ENCODE measurements around the gene JHY.

The JHY gene

GRCh38 chr11:122862091-122862490, 20.5 kb upstream of the JHY start:
- no peak for TF ChIP-seq MAX (IDR thresholded peaks at IDR 0.05)
- no peak for TF ChIP-seq ZBTB7A (IDR thresholded peaks at IDR 0.05; ENCODE audit: low read depth)
- no peak for TF ChIP-seq USF1 (IDR thresholded peaks at IDR 0.05)
- TF ChIP-seq REST (IDR thresholded peaks at IDR 0.05; ENCODE audit: low read depth), result no peak
- TF ChIP-seq TCF12 (IDR thresholded peaks at IDR 0.05; ENCODE audit: low read depth), result no peak
- TF ChIP-seq EGR1 (IDR thresholded peaks at IDR 0.05), result no peak
- no peak for TF ChIP-seq RAD21 (IDR thresholded peaks at IDR 0.05; ENCODE audit: low read depth)

GRCh38 chr11:122863704-122864326, 18.7 kb upstream of the JHY start:
- TF ChIP-seq CEBPB (IDR thresholded peaks at IDR 0.05) (no peak), RAD21 (IDR thresholded peaks at IDR 0.05; ENCODE audit: low read depth) (peak; percentile 83)

- no peak for TF ChIP-seq FOXM1 (IDR thresholded peaks at IDR 0.05; ENCODE audit: borderline replicate concordance, low read depth)
- TF ChIP-seq EP300 (IDR thresholded peaks at IDR 0.05; ENCODE audit: borderline replicate concordance), result no peak
- no peak for TF ChIP-seq USF1 (IDR thresholded peaks at IDR 0.05)
- TF ChIP-seq TCF12 (IDR thresholded peaks at IDR 0.05; ENCODE audit: low read depth), result no peak
- no peak for TF ChIP-seq CREB1 (IDR thresholded peaks at IDR 0.05; ENCODE audit: low read depth)
- no peak for TF ChIP-seq TAF1 (IDR thresholded peaks at IDR 0.05; ENCODE audit: low read depth)
- no peak for TF ChIP-seq CEBPB (IDR thresholded peaks at IDR 0.05)
- TF ChIP-seq NFIC (IDR thresholded peaks at IDR 0.05), result no peak
- TF ChIP-seq MAX (IDR thresholded peaks at IDR 0.05), result no peak
- no peak for TF ChIP-seq YY1 (IDR thresholded peaks at IDR 0.05; ENCODE audit: low read depth)
- TF ChIP-seq RAD21 (IDR thresholded peaks at IDR 0.05; ENCODE audit: low read depth), result no peak
- TF ChIP-seq REST (IDR thresholded peaks at IDR 0.05; ENCODE audit: low read depth), result no peak
- no peak for TF ChIP-seq EGR1 (IDR thresholded peaks at IDR 0.05)
- TF ChIP-seq ZBTB7A (IDR thresholded peaks at IDR 0.05; ENCODE audit: low read depth), result no peak
- TF ChIP-seq TEAD4 (IDR thresholded peaks at IDR 0.05), result no peak
These were observed 18.0 kb upstream of the JHY start for GRCh38 chr11:122864386-122865115.

GRCh38 chr11:122869622-122870021, 12.9 kb upstream of the JHY start:
- TF ChIP-seq ZBTB7A (IDR thresholded peaks at IDR 0.05; ENCODE audit: low read depth) (no peak), CEBPB (IDR thresholded peaks at IDR 0.05) (no peak), TEAD4 (IDR thresholded peaks at IDR 0.05) (no peak), USF1 (IDR thresholded peaks at IDR 0.05) (no peak), REST (IDR thresholded peaks at IDR 0.05; ENCODE audit: low read depth) (no peak), EP300 (IDR thresholded peaks at IDR 0.05; ENCODE audit: borderline replicate concordance) (no peak), FOXM1 (IDR thresholded peaks at IDR 0.05; ENCODE audit: borderline replicate concordance, low read depth) (no peak), EGR1 (IDR thresholded peaks at IDR 0.05) (no peak), TAF1 (IDR thresholded peaks at IDR 0.05; ENCODE audit: low read depth) (no peak), TCF12 (IDR thresholded peaks at IDR 0.05; ENCODE audit: low read depth) (no peak)

Data from Ishikawa (cell line).